IMR-90 (cell line): ENCODE data around the gene MMP23B. TPM values are rescaled to one million over a fixed set of nuclear protein-coding genes. Genes with fewer than 3 reads are reported as not detected.

ENCODE experiments used
- ATAC-seq: fragments of 200-7000 bp; cut with Tn5 transposase; 2 replicates; pipeline ENCODE4 v1.9.1; 2020; ENCODE audit warnings: low read depth, mild to moderate bottlenecking, moderate library complexity
- BruUV-seq: library from RNA; stranded (reverse); fragments of 400-500 nt; replicated peaks from 2 replicates; lab custom pipeline; 2021; lab: Mats Ljungman, UMichigan
- CTCF ChIA-PET: fragments of 300-600 bp; formaldehyde crosslinking; extraction: SDS; loops from one replicate; lab custom pipeline; 2021; ENCODE audit warnings: antibody characterized with exemption; lab: Yijun Ruan, JAX
- POLR2A ChIA-PET: fragments of 300-600 bp; sonication (Branson Sonifier 250); formaldehyde crosslinking; loops from one replicate; lab custom pipeline; 2022; ENCODE audit warnings: antibody characterized with exemption; ENCODE audit not compliant: unreplicated experiment; lab: Charles Lee
- DNase-seq: peaks from one replicate; pipeline ENCODE4 v3.0.0; 2013
- H2AFZ ChIP-seq: replicated peaks from 2 replicates; pipeline ENCODE3; 2013; ENCODE audit warnings: low read length, mild to moderate bottlenecking; ENCODE audit not compliant: poor library complexity
- H2AK5ac ChIP-seq: 2 replicates; pipeline ENCODE4 v1.6.1; 2013; ENCODE audit warnings: low read depth, low read length, inconsistent platforms
- H2AK9ac ChIP-seq: replicated peaks from 2 replicates; pipeline ENCODE3; 2013; ENCODE audit warnings: mild to moderate bottlenecking, low read depth, low read length, moderate library complexity; ENCODE audit not compliant: poor library complexity
- H2BK120ac ChIP-seq: 2 replicates; pipeline ENCODE4 v1.6.1; 2013; ENCODE audit warnings: low read depth, low read length, inconsistent platforms
- H2BK15ac ChIP-seq: 3 replicates; pipeline ENCODE4 v1.6.1; 2013; ENCODE audit warnings: low read depth, low read length, inconsistent platforms
- H2BK20ac ChIP-seq: 2 replicates; pipeline ENCODE4 v1.6.1; 2013; ENCODE audit warnings: low read depth, mild to moderate bottlenecking, inconsistent platforms, low read length, moderate library complexity
- H2BK5ac ChIP-seq: 2 replicates; pipeline ENCODE4 v1.6.1; 2013; ENCODE audit warnings: mild to moderate bottlenecking, low read depth, low read length, inconsistent platforms; ENCODE audit not compliant: poor library complexity, severe bottlenecking
- H3K14ac ChIP-seq: replicated peaks from 2 replicates; pipeline ENCODE4 v1.6.1; 2013; ENCODE audit warnings: low read depth, low read length, inconsistent platforms
- H3K18ac ChIP-seq: 2 replicates; pipeline ENCODE4 v1.6.1; 2013; ENCODE audit warnings: low read depth, low read length, control low read depth
- H3K23ac ChIP-seq: 2 replicates; pipeline ENCODE4 v1.6.1; 2013; ENCODE audit warnings: low read depth, low read length, inconsistent platforms
- H3K27ac ChIP-seq: 2 replicates; pipeline ENCODE4 v1.5.1; 2013; ENCODE audit warnings: mild to moderate bottlenecking, control low read depth, low read length; ENCODE audit not compliant: insufficient read depth
- H3K27me3 ChIP-seq: 2 replicates; pipeline ENCODE4 v1.6.1; 2013; ENCODE audit warnings: low read length; ENCODE audit not compliant: control insufficient read depth, insufficient read depth
- H3K36me3 ChIP-seq: 2 replicates; pipeline ENCODE4 v1.6.1; 2013; ENCODE audit warnings: low read length, mixed read lengths; ENCODE audit not compliant: control insufficient read depth, insufficient read depth
- H3K4ac ChIP-seq: 2 replicates; pipeline ENCODE4 v1.6.1; 2013; ENCODE audit warnings: low read depth, low read length, inconsistent platforms
- H3K4me1 ChIP-seq: 2 replicates; pipeline ENCODE4 v1.6.1; 2013; ENCODE audit warnings: low read length, mixed read lengths; ENCODE audit not compliant: control insufficient read depth, insufficient read depth
- H3K4me2 ChIP-seq: 2 replicates; pipeline ENCODE4 v1.6.1; 2013; ENCODE audit warnings: low read depth, mild to moderate bottlenecking, control low read depth, low read length, moderate library complexity
- H3K4me3 ChIP-seq: 2 replicates; pipeline ENCODE4 v1.5.1; 2013; ENCODE audit warnings: low read depth, mild to moderate bottlenecking, control low read depth, low read length, moderate library complexity; ENCODE audit not compliant: insufficient read depth
- H3K56ac ChIP-seq: 2 replicates; pipeline ENCODE4 v1.6.1; 2013; ENCODE audit warnings: low read length, inconsistent platforms; ENCODE audit not compliant: insufficient read depth; ENCODE audit errors: extremely low read depth
- H3K79me1 ChIP-seq, 2 experiments: 2 replicates each; pipeline ENCODE4 v1.6.1; 2013; ENCODE audit warnings: low read length in 2 of 2, inconsistent platforms in 1 of 2, low read depth in 1 of 2
- H3K9ac ChIP-seq: 2 replicates; pipeline ENCODE4 v1.6.1; 2013; ENCODE audit warnings: low read depth, low read length, control low read depth
- H3K9me1 ChIP-seq: 2 replicates; pipeline ENCODE4 v1.6.1; 2013; ENCODE audit warnings: low read length, inconsistent platforms; ENCODE audit not compliant: insufficient read depth
- H3K9me3 ChIP-seq: 2 replicates; pipeline ENCODE4 v1.6.1; 2013; ENCODE audit warnings: low read length; ENCODE audit not compliant: control insufficient read depth, insufficient read depth
- H4K20me1 ChIP-seq: 2 replicates; pipeline ENCODE4 v1.6.1; 2013; ENCODE audit warnings: low read length, inconsistent platforms; ENCODE audit not compliant: insufficient read depth
- H4K5ac ChIP-seq: 2 replicates; pipeline ENCODE4 v1.6.1; 2013; ENCODE audit warnings: mild to moderate bottlenecking, low read depth, low read length, control low read depth
- H4K8ac ChIP-seq, 2 experiments: 2 replicates each; pipeline ENCODE4 v1.6.1; 2013; ENCODE audit warnings: low read depth in 2 of 2, low read length in 2 of 2, control low read depth in 1 of 2, inconsistent platforms in 1 of 2
- H4K91ac ChIP-seq: 2 replicates; pipeline ENCODE4 v1.6.1; 2013; ENCODE audit warnings: low read depth, low read length, inconsistent platforms; ENCODE audit not compliant: insufficient read depth
- BHLHE40 ChIP-seq: fragments of 150-350 bp; IDR thresholded peaks from 2 replicates; pipeline ENCODE4 v1.6.1; 2016; ENCODE audit warnings: mild to moderate bottlenecking, low read depth, low read length
- CEBPB ChIP-seq: IDR thresholded peaks from 2 replicates; pipeline ENCODE4 v1.6.1; 2012; ENCODE audit warnings: low read depth, low read length, improper control_type of control experiment
- CHD1 ChIP-seq: IDR thresholded peaks from 2 replicates; pipeline ENCODE4 v1.6.1; 2012; ENCODE audit warnings: low read depth, low read length, improper control_type of control experiment
- CTCF ChIP-seq: conservative IDR thresholded peaks from 2 replicates; pipeline ENCODE4 v1.5.1; 2012; ENCODE audit warnings: mild to moderate bottlenecking, low read depth, low read length, improper control_type of control experiment
- ELK1 ChIP-seq: fragments of 150-350 bp; IDR thresholded peaks from 2 replicates; pipeline ENCODE4 v1.6.1; 2016; ENCODE audit warnings: low read depth, mild to moderate bottlenecking, low read length, moderate library complexity, borderline replicate concordance
- FOS ChIP-seq: fragments of 150-350 bp; IDR thresholded peaks from 2 replicates; pipeline ENCODE4 v1.6.1; 2016; ENCODE audit warnings: low read depth, low read length
- MAFK ChIP-seq: IDR thresholded peaks from 2 replicates; pipeline ENCODE4 v1.6.1; 2012; ENCODE audit warnings: low read depth, low read length, improper control_type of control experiment
- MAZ ChIP-seq: IDR thresholded peaks from 2 replicates; pipeline ENCODE4 v1.6.1; 2012; ENCODE audit warnings: low read depth, mild to moderate bottlenecking, low read length, improper control_type of control experiment, moderate library complexity, borderline replicate concordance
- MXI1 ChIP-seq: IDR thresholded peaks from 2 replicates; pipeline ENCODE4 v1.6.1; 2012; ENCODE audit warnings: low read depth, mild to moderate bottlenecking, low read length, moderate library complexity, borderline replicate concordance
- NFE2L2 ChIP-seq: fragments of 150-350 bp; IDR thresholded peaks from 2 replicates; pipeline ENCODE4 v1.6.1; 2016; ENCODE audit warnings: low read depth, mild to moderate bottlenecking, low read length
- POLR2A ChIP-seq: IDR thresholded peaks from 2 replicates; pipeline ENCODE4 v1.6.1; 2012; ENCODE audit warnings: mild to moderate bottlenecking, low read depth, low read length
- RAD21 ChIP-seq: IDR thresholded peaks from 2 replicates; pipeline ENCODE4 v1.6.1; 2012; ENCODE audit warnings: low read length, improper control_type of control experiment
- RFX5 ChIP-seq: IDR thresholded peaks from 2 replicates; pipeline ENCODE4 v1.8.0; 2012; ENCODE audit warnings: low read depth, mild to moderate bottlenecking, low read length, moderate library complexity
- SMC3 ChIP-seq: fragments of 150-350 bp; IDR thresholded peaks from 2 replicates; pipeline ENCODE4 v1.6.1; 2016; ENCODE audit warnings: low read depth, mild to moderate bottlenecking, antibody characterized with exemption, low read length, moderate library complexity
- WGBS, 2 experiments: methylation state at CpG; one replicate each; pipeline versions ENCODE4 v1.1.5 to v1.1.7; 2013; ENCODE audit warnings: missing lambda C conversion rate in 2 of 2; ENCODE audit not compliant: insufficient read length in 1 of 2; ENCODE audit errors: extremely low coverage in 2 of 2; 5-methylcytosine and 5-hydroxymethylcytosine counted together
- dilution Hi-C: fragments of 300-500 bp; cut with HindIII; formaldehyde crosslinking; loops from one replicate; pipeline ENCODE4 v1.14.3; 2018; ENCODE audit warnings: low sequenced_read_pairs; ENCODE audit not compliant: unreplicated experiment
- in situ Hi-C: fragments of 300-500 bp; cut with MboI; formaldehyde crosslinking; loops from 3 replicates; pipeline ENCODE4 v1.14.3; 2019; ENCODE audit warnings: low sequenced_read_pairs, inconsistent platforms, mixed read lengths
- intact Hi-C: fragments of 100-400 bp; cut with micrococcal nuclease; formaldehyde crosslinking; loops from 2 replicates; pipeline ENCODE4 v1.10.0; 2022
- polyA plus RNA-seq, 3 experiments: library from polyadenylated mRNA; depleted of rRNA; stranded (reverse); fragments of >200 nt; gene quantifications; 2 replicates each; pipeline ENCODE4 v1.2.3, GENCODE V29; 2012; ENCODE audit warnings: low replicate concordance in 1 of 3
- total RNA-seq: library from RNA; depleted of rRNA; stranded (reverse); fragments of >200 nt; gene quantifications from 2 replicates; pipeline ENCODE4 v1.2.3, GENCODE V29; 2012
- TF ChIP-seq, protein P1 (sequence below): fragments of 150-350 bp; IDR thresholded peaks from 2 replicates; pipeline ENCODE4 v1.6.1; 2017; ENCODE audit warnings: mild to moderate bottlenecking, antibody characterized with exemption, low read length, low read depth

The MMP23B gene
- total and polyA plus RNA-seq, 2 of the 4 experiments (the other 2 are of a cell fraction) = 1.1 to 5.4 TPM

DNA sequence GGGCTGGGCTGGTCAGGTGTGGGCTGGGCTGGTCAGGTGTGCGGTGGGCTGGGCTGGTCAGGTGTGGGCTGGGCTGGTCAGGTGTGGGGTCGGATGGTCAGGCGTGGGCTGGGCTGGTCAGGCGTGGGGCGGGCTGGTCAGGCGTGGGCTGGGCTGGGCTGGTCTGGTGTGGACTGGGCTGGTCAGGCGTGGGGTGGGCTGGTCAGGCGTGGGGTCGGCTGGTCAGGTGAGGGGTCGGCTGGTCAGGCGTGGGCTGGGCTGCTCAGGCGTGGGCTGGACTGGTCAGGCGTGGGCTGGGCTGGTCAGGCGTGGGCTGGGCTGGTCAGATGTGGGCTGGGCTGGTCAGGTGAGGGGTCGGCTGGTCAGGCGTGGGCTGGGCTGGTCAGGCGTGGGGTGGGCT lies 26.2 kb upstream of the MMP23B start:
- H3K23ac ChIP-seq = no peak overlapping the region
- dilution Hi-C loops (no loop called here), in situ Hi-C loops (no loop called here), intact Hi-C loops (no loop called here)
- DNase-seq = no peak
- no peak overlapping the region for H2BK20ac ChIP-seq
- no peak overlapping the region for H4K91ac ChIP-seq
- H3K4me1 ChIP-seq = no peaks in the 10 kb centered on the region
- H3K14ac ChIP-seq = no peak overlapping the region
- H3K27me3 ChIP-seq = no peaks in the 10 kb centered on the region; the same call in 1 of the 2 replicates
- WGBS, 2 experiments = 98% methylated on average over 7 of the region's 17 CpGs; no CpG with 5 or more reads in 1 of the 2 experiments
- no peaks in the 10 kb centered on the region for H3K36me3 ChIP-seq
- no peaks in the 10 kb centered on the region for H3K9me3 ChIP-seq
- no peak overlapping the region for H2BK5ac ChIP-seq
- H2AFZ ChIP-seq = no peak overlapping the region
- no peak overlapping the region for H2AK5ac ChIP-seq
- TF ChIP-seq MXI1 (no peak), MAZ (no peak), SMC3 (no peak), CEBPB (no peak), MAFK (no peak), NFE2L2 (no peak), RFX5 (no peak), CHD1 (no peak), RAD21 (no peak), POLR2A (no peak), ELK1 (no peak), FOS (no peak), CTCF (no peak), BHLHE40 (no peak)
- TF ChIP-seq, protein P1, sequence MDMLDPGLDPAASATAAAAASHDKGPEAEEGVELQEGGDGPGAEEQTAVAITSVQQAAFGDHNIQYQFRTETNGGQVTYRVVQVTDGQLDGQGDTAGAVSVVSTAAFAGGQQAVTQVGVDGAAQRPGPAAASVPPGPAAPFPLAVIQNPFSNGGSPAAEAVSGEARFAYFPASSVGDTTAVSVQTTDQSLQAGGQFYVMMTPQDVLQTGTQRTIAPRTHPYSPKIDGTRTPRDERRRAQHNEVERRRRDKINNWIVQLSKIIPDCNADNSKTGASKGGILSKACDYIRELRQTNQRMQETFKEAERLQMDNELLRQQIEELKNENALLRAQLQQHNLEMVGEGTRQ = no peak
- no peak overlapping the region for H3K4me2 ChIP-seq
- H4K5ac ChIP-seq = no peak overlapping the region
- ChIA-PET POLR2A (no interaction called here), CTCF (no interaction called here)
- no peak overlapping the region for H3K18ac ChIP-seq
- no peak overlapping the region for H3K56ac ChIP-seq
- H4K8ac ChIP-seq = no peak overlapping the region
- no peak overlapping the region for H3K27ac ChIP-seq
- H3K4me3 ChIP-seq = no peak overlapping the region
- no TSS peak for BruUV-seq
- no peak overlapping the region for H2BK15ac ChIP-seq
- H3K9me1 ChIP-seq = no peaks in the 10 kb centered on the region
- no peak overlapping the region for H2AK9ac ChIP-seq
- 0 out of 4 replicates have a peak, but pooled peaks cover 0 to 3% of the 10 kb centered on the region in 2 experiments for H3K79me1 ChIP-seq
- ATAC-seq = no peak
- no peaks in the 10 kb centered on the region for H4K20me1 ChIP-seq
- no peak overlapping the region for H2BK120ac ChIP-seq
- no peak overlapping the region for H3K4ac ChIP-seq
- H3K9ac ChIP-seq = no peak overlapping the region
